Thyroid gland (tissue), 4 donors: ENCODE data around the gene PLXNA4.

Source experiments
- POLR2A ChIP-seq, 2 donors: fragments of 450-650 bp; IDR thresholded peaks; one replicate each; pipeline ENCODE4 v1.6.1; 2017; ENCODE audit warnings: antibody characterized with exemption in 2 of 2, mild to moderate bottlenecking in 2 of 2, moderate library complexity in 1 of 2
- TF ChIP-seq, protein P1 (sequence below), 6 experiments: fragments of 200-600 bp in 3 of 6; fragments of 450-650 bp in 3 of 6; sonication (generic) in 3 of 6; IDR thresholded peaks; one replicate each; pipeline ENCODE4 v1.5.1; 2016 to 2019; ENCODE audit warnings: antibody characterized with exemption in 6 of 6, mild to moderate bottlenecking in 2 of 6, inconsistent platforms in 1 of 6, moderate library complexity in 1 of 6

DNA sequence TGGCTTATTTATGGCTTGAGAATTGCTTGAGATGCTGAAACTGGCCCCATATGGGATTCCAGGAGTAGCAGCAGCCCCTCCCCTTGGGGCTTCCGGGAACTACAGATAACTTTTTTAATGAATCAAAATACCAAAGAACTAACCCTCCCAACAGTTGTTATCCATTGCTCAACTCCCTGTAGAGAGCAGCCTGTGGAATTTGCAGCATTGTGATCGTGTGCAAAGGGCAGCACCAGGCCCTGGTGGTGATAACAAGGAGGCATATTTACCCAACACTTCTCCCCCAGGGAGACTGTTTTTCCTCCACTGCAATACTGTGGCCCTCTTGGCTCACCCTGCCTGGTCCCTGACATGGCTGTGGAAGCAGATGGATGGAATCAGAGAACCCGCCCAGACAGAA is 196.2 kb downstream of the PLXNA4 start:
- TF ChIP-seq, protein P1, sequence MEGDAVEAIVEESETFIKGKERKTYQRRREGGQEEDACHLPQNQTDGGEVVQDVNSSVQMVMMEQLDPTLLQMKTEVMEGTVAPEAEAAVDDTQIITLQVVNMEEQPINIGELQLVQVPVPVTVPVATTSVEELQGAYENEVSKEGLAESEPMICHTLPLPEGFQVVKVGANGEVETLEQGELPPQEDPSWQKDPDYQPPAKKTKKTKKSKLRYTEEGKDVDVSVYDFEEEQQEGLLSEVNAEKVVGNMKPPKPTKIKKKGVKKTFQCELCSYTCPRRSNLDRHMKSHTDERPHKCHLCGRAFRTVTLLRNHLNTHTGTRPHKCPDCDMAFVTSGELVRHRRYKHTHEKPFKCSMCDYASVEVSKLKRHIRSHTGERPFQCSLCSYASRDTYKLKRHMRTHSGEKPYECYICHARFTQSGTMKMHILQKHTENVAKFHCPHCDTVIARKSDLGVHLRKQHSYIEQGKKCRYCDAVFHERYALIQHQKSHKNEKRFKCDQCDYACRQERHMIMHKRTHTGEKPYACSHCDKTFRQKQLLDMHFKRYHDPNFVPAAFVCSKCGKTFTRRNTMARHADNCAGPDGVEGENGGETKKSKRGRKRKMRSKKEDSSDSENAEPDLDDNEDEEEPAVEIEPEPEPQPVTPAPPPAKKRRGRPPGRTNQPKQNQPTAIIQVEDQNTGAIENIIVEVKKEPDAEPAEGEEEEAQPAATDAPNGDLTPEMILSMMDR (IDR thresholded peaks at IDR 0.05), result no peak
- TF ChIP-seq POLR2A (IDR thresholded peaks at IDR 0.05), result no peak
